ENCODE measurements around the gene TCEAL3. TPM values are rescaled to one million over a fixed set of nuclear protein-coding genes. Genes with fewer than 3 reads are reported as not detected.

Gene TCEAL3
- total RNA-seq, 4 donors from 2014 or later, result 18.4 to 21.5 (median 19.5) TPM

DNA sequence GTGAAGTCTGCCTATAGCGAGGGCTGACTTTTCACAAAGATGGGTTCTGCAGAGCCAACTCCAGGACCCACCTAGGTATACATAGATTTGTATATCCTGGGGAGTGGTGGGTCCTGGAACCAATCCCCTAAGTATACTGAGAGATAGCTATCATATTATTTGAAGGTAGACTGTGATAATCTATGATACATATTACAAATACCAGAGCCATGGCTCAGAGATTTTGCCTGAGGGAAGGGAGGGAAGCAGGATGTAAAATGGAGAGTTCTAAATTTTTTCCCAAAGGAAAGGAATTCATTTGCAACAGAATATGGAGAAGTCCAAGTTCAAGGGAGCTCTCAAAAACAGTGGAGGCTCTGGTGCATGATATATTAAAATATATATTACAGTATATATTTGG is 7.2 kb downstream of the TCEAL3 start:
- DNase-seq (ENCODE audit: low spot score in 2 of 2), result no peak
- WGBS, 2 donors, result 60% methylated on average over 1 of the region's 1 CpG
- no peak overlapping the region for H3K4me3 ChIP-seq (ENCODE audit: low read depth, poor library complexity, severe bottlenecking)
- intact Hi-C loops (cut with DNase I; ENCODE audit: low total_unique reads), result no loop called here
- TF ChIP-seq POLR2A (IDR thresholded peaks at IDR 0.05), result no peak
- TF ChIP-seq, protein P1, sequence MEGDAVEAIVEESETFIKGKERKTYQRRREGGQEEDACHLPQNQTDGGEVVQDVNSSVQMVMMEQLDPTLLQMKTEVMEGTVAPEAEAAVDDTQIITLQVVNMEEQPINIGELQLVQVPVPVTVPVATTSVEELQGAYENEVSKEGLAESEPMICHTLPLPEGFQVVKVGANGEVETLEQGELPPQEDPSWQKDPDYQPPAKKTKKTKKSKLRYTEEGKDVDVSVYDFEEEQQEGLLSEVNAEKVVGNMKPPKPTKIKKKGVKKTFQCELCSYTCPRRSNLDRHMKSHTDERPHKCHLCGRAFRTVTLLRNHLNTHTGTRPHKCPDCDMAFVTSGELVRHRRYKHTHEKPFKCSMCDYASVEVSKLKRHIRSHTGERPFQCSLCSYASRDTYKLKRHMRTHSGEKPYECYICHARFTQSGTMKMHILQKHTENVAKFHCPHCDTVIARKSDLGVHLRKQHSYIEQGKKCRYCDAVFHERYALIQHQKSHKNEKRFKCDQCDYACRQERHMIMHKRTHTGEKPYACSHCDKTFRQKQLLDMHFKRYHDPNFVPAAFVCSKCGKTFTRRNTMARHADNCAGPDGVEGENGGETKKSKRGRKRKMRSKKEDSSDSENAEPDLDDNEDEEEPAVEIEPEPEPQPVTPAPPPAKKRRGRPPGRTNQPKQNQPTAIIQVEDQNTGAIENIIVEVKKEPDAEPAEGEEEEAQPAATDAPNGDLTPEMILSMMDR (IDR thresholded peaks at IDR 0.05), result no peak

DNA sequence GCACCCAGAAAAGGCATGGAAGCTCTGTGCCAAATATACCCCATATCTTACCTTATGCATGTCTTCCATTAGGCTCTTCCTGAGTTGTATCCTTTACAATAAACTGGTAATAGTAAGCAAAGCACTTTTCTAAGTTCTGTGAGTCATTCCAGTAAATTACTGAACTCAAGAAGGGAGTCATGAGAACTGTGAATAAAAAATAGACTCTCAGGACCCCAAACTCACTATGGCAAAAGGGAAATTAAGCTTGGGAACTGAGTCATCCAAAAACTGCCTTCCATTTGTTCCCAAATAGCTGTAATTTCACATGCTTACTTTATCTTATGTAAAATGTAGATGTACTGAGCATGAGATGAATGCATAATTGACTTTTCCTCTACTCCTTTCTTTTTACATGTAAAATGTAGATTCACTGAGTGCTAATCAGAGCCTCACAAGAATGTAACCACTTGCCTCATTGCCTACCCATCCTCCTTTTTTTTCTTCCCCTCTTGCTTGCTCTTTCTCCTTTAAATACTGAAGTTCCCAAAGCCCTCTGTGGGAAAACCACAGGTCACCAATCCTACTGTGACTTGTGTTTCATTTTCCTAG is 8.1 kb downstream of the TCEAL3 start:
- H3K4me3 ChIP-seq (ENCODE audit: low read depth, poor library complexity, severe bottlenecking), result no peak overlapping the region
- no peak for DNase-seq (ENCODE audit: low spot score in 2 of 2)
- TF ChIP-seq POLR2A (IDR thresholded peaks at IDR 0.05), result no peak
- TF ChIP-seq, protein P1 (IDR thresholded peaks at IDR 0.05), result no peak
- intact Hi-C loops (cut with DNase I; ENCODE audit: low total_unique reads), result no loop called here

DNA sequence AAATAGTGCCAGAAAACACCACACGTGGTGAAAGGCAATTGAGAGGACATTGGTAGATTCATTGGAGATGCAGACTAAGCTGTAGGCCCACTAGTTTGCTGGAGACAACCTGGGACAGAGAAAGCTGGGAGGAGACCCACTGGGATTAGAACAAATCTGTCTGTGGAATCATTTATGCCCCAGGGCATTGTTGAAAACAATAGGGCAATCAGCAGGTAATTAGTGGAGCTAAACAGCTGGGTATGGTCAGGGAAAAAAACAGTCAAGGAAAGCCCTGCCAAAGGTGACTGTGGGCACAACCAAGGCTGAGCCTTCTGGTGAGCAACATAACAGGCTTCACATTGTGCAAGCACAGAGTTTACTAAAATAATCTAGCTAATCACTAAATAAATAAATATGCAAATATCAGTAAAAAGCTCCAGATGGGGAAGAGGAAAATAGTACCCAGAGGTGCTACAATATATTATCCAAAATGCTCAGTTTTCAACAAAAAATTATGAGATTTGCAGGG is 9.0 kb downstream of the TCEAL3 start:
- TF ChIP-seq, protein P1 (IDR thresholded peaks at IDR 0.05), result no peak
- TF ChIP-seq POLR2A (IDR thresholded peaks at IDR 0.05), result no peak
- WGBS, 2 donors, result 20 to 44% methylated on average over 1 of the region's 1 CpG
- H3K4me3 ChIP-seq (ENCODE audit: low read depth, poor library complexity, severe bottlenecking), result no peak overlapping the region
- intact Hi-C loops (cut with DNase I; ENCODE audit: low total_unique reads), result no loop called here
- no peak for DNase-seq (ENCODE audit: low spot score in 2 of 2)

DNA sequence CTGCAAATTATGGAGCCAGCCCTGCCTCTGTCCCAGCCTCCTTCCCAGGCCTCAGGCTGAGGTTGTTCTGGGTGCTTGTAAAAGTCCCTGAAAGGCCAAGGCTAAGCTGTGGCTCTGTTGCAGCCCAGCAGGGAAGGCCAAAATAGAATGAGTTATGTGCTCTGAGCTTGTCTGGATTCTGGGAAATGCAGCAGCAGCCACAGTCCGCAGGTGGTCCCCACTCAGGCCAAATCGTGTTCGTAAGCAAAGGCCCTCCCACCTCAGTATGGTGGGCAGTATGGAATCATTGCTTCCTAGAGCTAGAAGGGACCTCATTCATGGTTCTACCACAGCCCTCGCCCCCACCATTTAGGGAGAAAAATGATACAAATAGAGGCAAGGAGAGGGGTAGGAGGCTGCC is 16.3 kb downstream of the TCEAL3 start:
- 60 to 63% methylated on average over 4 of the region's 4 CpGs for WGBS, 2 donors
- DNase-seq (ENCODE audit: low spot score in 2 of 2), result peak in 1 of 2 donors; percentile 82
- TF ChIP-seq, protein P1 (IDR thresholded peaks at IDR 0.05), result no peak
- no peak for TF ChIP-seq POLR2A (IDR thresholded peaks at IDR 0.05)
- no peak overlapping the region for H3K4me3 ChIP-seq (ENCODE audit: low read depth, poor library complexity, severe bottlenecking)
- intact Hi-C loops (cut with DNase I; ENCODE audit: low total_unique reads), result no loop called here

DNA sequence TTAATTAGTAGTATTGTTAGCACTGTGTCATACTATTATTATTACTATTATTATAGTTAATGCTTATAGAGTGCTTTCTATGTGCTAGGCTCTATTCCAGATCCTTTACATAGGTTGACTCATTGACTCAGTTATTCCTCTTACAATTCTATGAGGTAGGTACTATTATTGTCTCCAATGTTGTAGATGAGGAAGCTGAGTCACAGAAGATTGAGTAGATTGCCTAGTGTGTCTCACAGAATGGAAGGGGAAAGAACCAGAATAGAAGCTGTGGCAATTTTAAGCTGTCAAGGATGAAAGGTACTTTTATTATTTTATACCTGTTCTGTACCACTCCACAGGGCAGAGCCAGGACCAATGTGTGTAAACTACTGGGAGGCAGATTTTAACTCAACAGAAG is 19.1 kb downstream of the TCEAL3 start:
- intact Hi-C loops (cut with DNase I; ENCODE audit: low total_unique reads), result no loop called here
- no peak for TF ChIP-seq POLR2A (IDR thresholded peaks at IDR 0.05)
- TF ChIP-seq, protein P1 (IDR thresholded peaks at IDR 0.05), result no peak
- DNase-seq (ENCODE audit: low spot score in 2 of 2), result no peak
- no peak overlapping the region for H3K4me3 ChIP-seq (ENCODE audit: low read depth, poor library complexity, severe bottlenecking)

Measured in lower leg skin (tissue), 4 donors.